HepG2 (cell line): Measurements from ENCODE around the gene GSTM1. TPM values are rescaled to one million over a fixed set of nuclear protein-coding genes. Genes with fewer than 3 reads are reported as not detected.

ENCODE experiments used
- FOXK2 ChIP-seq: fragments of 450-650 bp; IDR thresholded peaks from 2 replicates; pipeline ENCODE4 v1.6.1; 2016
- KAT2B ChIP-seq: fragments of 150-350 bp; IDR thresholded peaks from 2 replicates; pipeline ENCODE4 v1.6.1; 2014; ENCODE audit warnings: low read depth, low read length, borderline replicate concordance
- KLF11 ChIP-seq: IDR thresholded peaks from 2 replicates; pipeline ENCODE4 v1.6.1; 2016; ENCODE audit warnings: missing compliant biosample characterization
- MBNL3 ChIP-seq: fragments of 250-450 bp; sonication (Bioruptor Pico); conservative IDR thresholded peaks from 2 replicates; pipeline ENCODE4 v1.8.0; 2022; ENCODE audit warnings: mild to moderate bottlenecking, inconsistent platforms
- NBN ChIP-seq: fragments of 450-650 bp; conservative IDR thresholded peaks from 2 replicates; pipeline ENCODE4 v1.6.1; 2017
- PCBP1 ChIP-seq: fragments of 200-400 bp; formaldehyde crosslinking; IDR thresholded peaks from 2 replicates; pipeline ENCODE4 v1.6.1; 2017; ENCODE audit warnings: mild to moderate bottlenecking, low read depth, low read length, borderline replicate concordance
- RXRB ChIP-seq: IDR thresholded peaks from 2 replicates; pipeline ENCODE4 v1.6.1; 2016; ENCODE audit warnings: borderline replicate concordance, missing genetic modification reagents, missing compliant biosample characterization
- SMARCC2 ChIP-seq: fragments of 450-650 bp; IDR thresholded peaks from 2 replicates; pipeline ENCODE4 v1.6.1; 2017; ENCODE audit warnings: antibody characterized with exemption, mild to moderate bottlenecking
- STAT5B ChIP-seq: sonication (generic); formaldehyde crosslinking; IDR thresholded peaks from 2 replicates; pipeline ENCODE4 v1.4.0; 2020; ENCODE audit warnings: missing genetic modification reagents
- XBP1 ChIP-seq: sonication (generic); formaldehyde crosslinking; IDR thresholded peaks from 2 replicates; pipeline ENCODE4 v1.5.0; 2020; ENCODE audit warnings: missing genetic modification reagents
- ZNF17 ChIP-seq: sonication (generic); formaldehyde crosslinking; IDR thresholded peaks from 2 replicates; pipeline ENCODE4 v1.5.0; 2020; ENCODE audit warnings: mild to moderate bottlenecking, missing genetic modification reagents
- ZNF33B ChIP-seq: sonication (generic); formaldehyde crosslinking; IDR thresholded peaks from 2 replicates; pipeline ENCODE4 v1.5.1; 2020; ENCODE audit warnings: mild to moderate bottlenecking, missing genetic modification reagents
- ZSCAN12 ChIP-seq: sonication (generic); formaldehyde crosslinking; IDR thresholded peaks from 2 replicates; pipeline ENCODE4 v1.9.0; 2021; ENCODE audit warnings: mild to moderate bottlenecking, missing genetic modification reagents
- polyA plus RNA-seq, 8 experiments: library from polyadenylated mRNA; depleted of rRNA in 3 of 8; stranded (reverse) in 7 of 8; unstranded in 1 of 8; fragments of >200 nt; fragmentation: Illumina TruSeq in 4 of 8; extraction: Trizol in 4 of 8; gene quantifications; 2 replicates each; pipeline versions ENCODE4 v1.2.1 to v1.2.3, GENCODE V29; 2011 to 2016; ENCODE audit warnings: low read depth in 4 of 8, missing spikeins in 1 of 8, mixed read lengths in 1 of 8; ENCODE audit not compliant: insufficient read depth in 1 of 8
- total RNA-seq, 5 experiments: library from RNA; depleted of rRNA; stranded (reverse); fragments of >200 nt; fragmentation: Illumina TruSeq; extraction: Trizol; gene quantifications; 2 replicates each; pipeline ENCODE4 v1.2.3, GENCODE V29; 2016; ENCODE audit warnings: low read depth in 1 of 5
- TF ChIP-seq, protein P1 (sequence below): sonication (generic); formaldehyde crosslinking; IDR thresholded peaks from 2 replicates; pipeline ENCODE4 v1.5.1; 2020; ENCODE audit warnings: mild to moderate bottlenecking, missing genetic modification reagents, borderline replicate concordance
- TF ChIP-seq, protein P2 (sequence below): IDR thresholded peaks from 2 replicates; pipeline ENCODE4 v1.6.1; 2016; ENCODE audit warnings: low read depth, borderline replicate concordance
- TF ChIP-seq, protein P3 (sequence below): sonication (generic); formaldehyde crosslinking; IDR thresholded peaks from 2 replicates; pipeline ENCODE4 v1.5.1; 2020; ENCODE audit warnings: missing genetic modification reagents, mild to moderate bottlenecking, borderline replicate concordance
- TF ChIP-seq, protein P4 (sequence below): sonication (generic); formaldehyde crosslinking; IDR thresholded peaks from 2 replicates; pipeline ENCODE4 v1.4.0; 2020; ENCODE audit warnings: missing genetic modification reagents

GSTM1 gene
- total and polyA plus RNA-seq, 2 of the 13 experiments (the other 11 are each of a cell fraction or from before 2014, with no cell fraction given): 0.42 TPM; not detected in 1

- TF ChIP-seq, protein P1, sequence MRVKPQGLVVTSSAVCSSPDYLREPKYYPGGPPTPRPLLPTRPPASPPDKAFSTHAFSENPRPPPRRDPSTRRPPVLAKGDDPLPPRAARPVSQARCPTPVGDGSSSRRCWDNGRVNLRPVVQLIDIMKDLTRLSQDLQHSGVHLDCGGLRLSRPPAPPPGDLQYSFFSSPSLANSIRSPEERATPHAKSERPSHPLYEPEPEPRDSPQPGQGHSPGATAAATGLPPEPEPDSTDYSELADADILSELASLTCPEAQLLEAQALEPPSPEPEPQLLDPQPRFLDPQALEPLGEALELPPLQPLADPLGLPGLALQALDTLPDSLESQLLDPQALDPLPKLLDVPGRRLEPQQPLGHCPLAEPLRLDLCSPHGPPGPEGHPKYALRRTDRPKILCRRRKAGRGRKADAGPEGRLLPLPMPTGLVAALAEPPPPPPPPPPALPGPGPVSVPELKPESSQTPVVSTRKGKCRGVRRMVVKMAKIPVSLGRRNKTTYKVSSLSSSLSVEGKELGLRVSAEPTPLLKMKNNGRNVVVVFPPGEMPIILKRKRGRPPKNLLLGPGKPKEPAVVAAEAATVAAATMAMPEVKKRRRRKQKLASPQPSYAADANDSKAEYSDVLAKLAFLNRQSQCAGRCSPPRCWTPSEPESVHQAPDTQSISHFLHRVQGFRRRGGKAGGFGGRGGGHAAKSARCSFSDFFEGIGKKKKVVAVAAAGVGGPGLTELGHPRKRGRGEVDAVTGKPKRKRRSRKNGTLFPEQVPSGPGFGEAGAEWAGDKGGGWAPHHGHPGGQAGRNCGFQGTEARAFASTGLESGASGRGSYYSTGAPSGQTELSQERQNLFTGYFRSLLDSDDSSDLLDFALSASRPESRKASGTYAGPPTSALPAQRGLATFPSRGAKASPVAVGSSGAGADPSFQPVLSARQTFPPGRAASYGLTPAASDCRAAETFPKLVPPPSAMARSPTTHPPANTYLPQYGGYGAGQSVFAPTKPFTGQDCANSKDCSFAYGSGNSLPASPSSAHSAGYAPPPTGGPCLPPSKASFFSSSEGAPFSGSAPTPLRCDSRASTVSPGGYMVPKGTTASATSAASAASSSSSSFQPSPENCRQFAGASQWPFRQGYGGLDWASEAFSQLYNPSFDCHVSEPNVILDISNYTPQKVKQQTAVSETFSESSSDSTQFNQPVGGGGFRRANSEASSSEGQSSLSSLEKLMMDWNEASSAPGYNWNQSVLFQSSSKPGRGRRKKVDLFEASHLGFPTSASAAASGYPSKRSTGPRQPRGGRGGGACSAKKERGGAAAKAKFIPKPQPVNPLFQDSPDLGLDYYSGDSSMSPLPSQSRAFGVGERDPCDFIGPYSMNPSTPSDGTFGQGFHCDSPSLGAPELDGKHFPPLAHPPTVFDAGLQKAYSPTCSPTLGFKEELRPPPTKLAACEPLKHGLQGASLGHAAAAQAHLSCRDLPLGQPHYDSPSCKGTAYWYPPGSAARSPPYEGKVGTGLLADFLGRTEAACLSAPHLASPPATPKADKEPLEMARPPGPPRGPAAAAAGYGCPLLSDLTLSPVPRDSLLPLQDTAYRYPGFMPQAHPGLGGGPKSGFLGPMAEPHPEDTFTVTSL: 0 out of 2 replicates have a peak, but pooled peaks have one; percentile 40
- TF ChIP-seq, protein P2, sequence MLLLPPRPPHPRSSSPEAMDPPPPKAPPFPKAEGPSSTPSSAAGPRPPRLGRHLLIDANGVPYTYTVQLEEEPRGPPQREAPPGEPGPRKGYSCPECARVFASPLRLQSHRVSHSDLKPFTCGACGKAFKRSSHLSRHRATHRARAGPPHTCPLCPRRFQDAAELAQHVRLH (CRISPR knock-in tag): no peak; the same call in 1 of the 2 replicates
- TF ChIP-seq ZNF33B (CRISPR knock-in tag) (no peak), KLF11 (CRISPR knock-in tag) (0 out of 2 replicates have a peak, but pooled peaks have one; percentile 33), KAT2B (no peak), RXRB (CRISPR knock-in tag) (no peak), MBNL3 (CRISPR knock-in tag) (no peak), PCBP1 (no peak), NBN (no peak), XBP1 (CRISPR knock-in tag) (no peak), STAT5B (CRISPR knock-in tag) (no peak), ZSCAN12 (CRISPR knock-in tag) (no peak), FOXK2 (no peak), SMARCC2 (no peak), ZNF17 (CRISPR knock-in tag) (no peak)
- TF ChIP-seq, protein P3, sequence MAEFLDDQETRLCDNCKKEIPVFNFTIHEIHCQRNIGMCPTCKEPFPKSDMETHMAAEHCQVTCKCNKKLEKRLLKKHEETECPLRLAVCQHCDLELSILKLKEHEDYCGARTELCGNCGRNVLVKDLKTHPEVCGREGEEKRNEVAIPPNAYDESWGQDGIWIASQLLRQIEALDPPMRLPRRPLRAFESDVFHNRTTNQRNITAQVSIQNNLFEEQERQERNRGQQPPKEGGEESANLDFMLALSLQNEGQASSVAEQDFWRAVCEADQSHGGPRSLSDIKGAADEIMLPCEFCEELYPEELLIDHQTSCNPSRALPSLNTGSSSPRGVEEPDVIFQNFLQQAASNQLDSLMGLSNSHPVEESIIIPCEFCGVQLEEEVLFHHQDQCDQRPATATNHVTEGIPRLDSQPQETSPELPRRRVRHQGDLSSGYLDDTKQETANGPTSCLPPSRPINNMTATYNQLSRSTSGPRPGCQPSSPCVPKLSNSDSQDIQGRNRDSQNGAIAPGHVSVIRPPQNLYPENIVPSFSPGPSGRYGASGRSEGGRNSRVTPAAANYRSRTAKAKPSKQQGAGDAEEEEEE (CRISPR knock-in tag): peak; percentile 65; the same call in 1 of the 2 replicates
- TF ChIP-seq, protein P4, sequence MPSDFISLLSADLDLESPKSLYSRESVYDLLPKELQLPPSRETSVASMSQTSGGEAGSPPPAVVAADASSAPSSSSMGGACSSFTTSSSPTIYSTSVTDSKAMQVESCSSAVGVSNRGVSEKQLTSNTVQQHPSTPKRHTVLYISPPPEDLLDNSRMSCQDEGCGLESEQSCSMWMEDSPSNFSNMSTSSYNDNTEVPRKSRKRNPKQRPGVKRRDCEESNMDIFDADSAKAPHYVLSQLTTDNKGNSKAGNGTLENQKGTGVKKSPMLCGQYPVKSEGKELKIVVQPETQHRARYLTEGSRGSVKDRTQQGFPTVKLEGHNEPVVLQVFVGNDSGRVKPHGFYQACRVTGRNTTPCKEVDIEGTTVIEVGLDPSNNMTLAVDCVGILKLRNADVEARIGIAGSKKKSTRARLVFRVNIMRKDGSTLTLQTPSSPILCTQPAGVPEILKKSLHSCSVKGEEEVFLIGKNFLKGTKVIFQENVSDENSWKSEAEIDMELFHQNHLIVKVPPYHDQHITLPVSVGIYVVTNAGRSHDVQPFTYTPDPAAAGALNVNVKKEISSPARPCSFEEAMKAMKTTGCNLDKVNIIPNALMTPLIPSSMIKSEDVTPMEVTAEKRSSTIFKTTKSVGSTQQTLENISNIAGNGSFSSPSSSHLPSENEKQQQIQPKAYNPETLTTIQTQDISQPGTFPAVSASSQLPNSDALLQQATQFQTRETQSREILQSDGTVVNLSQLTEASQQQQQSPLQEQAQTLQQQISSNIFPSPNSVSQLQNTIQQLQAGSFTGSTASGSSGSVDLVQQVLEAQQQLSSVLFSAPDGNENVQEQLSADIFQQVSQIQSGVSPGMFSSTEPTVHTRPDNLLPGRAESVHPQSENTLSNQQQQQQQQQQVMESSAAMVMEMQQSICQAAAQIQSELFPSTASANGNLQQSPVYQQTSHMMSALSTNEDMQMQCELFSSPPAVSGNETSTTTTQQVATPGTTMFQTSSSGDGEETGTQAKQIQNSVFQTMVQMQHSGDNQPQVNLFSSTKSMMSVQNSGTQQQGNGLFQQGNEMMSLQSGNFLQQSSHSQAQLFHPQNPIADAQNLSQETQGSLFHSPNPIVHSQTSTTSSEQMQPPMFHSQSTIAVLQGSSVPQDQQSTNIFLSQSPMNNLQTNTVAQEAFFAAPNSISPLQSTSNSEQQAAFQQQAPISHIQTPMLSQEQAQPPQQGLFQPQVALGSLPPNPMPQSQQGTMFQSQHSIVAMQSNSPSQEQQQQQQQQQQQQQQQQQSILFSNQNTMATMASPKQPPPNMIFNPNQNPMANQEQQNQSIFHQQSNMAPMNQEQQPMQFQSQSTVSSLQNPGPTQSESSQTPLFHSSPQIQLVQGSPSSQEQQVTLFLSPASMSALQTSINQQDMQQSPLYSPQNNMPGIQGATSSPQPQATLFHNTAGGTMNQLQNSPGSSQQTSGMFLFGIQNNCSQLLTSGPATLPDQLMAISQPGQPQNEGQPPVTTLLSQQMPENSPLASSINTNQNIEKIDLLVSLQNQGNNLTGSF: no peak
These were observed 52.4 kb downstream of the GSTM1 start (continued) for GRCh38 chr1:109739738-109740614.
